ENCODE measurements around the gene TMEFF1. TPM values are rescaled to one million over a fixed set of nuclear protein-coding genes. Genes with fewer than 3 reads are reported as not detected.

The TMEFF1 gene
- total and polyA plus RNA-seq, 8 donors = 0.05 to 0.92 TPM; not detected in 6

DNA sequence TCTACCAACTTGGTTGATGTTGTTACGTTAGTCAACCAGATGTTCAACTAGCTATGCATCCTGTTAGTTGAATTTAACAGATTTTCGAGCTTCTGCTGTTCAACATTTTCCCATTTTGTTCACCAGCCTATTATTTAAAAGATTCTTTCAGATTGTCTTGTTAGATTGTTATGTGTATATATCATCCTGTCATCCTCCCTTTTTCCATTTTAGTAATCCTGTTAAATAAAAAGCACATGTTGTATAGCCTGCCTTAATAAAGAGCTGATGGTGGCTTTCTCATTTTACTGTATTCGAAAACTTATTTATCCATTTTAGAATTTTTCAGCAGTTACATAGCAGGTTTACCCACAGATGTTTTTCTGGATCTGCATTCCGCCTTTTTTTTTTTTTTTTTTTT is 4.3 kb downstream of the TMEFF1 start:
- intact Hi-C loops (cut with DNase I; ENCODE audit: low total_unique reads) = no loop called here
- Histone ChIP-seq H3K27ac (no peak overlapping the region), H3K36me3 (no peaks in the 10 kb centered on the region), H3K4me3 (no peak overlapping the region), H3K4me1 (peaks cover 9 to 18% (median 13%) of the 10 kb centered on the region in 4 donors), H3K9me3 (no peaks in the 10 kb centered on the region), H3K27me3 (peaks cover 0 to 24% (median 21%) of the 10 kb centered on the region in 3 donors)
- WGBS, 5 donors = 92 to 96% (median 94%) methylated on average over 4 of the region's 4 CpGs
- no peak for TF ChIP-seq POLR2A (IDR thresholded peaks at IDR 0.05)
- TF ChIP-seq POLR2AphosphoS5 (IDR thresholded peaks at IDR 0.05) = no peak
- TF ChIP-seq, protein P1, sequence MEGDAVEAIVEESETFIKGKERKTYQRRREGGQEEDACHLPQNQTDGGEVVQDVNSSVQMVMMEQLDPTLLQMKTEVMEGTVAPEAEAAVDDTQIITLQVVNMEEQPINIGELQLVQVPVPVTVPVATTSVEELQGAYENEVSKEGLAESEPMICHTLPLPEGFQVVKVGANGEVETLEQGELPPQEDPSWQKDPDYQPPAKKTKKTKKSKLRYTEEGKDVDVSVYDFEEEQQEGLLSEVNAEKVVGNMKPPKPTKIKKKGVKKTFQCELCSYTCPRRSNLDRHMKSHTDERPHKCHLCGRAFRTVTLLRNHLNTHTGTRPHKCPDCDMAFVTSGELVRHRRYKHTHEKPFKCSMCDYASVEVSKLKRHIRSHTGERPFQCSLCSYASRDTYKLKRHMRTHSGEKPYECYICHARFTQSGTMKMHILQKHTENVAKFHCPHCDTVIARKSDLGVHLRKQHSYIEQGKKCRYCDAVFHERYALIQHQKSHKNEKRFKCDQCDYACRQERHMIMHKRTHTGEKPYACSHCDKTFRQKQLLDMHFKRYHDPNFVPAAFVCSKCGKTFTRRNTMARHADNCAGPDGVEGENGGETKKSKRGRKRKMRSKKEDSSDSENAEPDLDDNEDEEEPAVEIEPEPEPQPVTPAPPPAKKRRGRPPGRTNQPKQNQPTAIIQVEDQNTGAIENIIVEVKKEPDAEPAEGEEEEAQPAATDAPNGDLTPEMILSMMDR (IDR thresholded peaks at IDR 0.05) = no peak
- no peak for TF ChIP-seq EP300 (IDR thresholded peaks at IDR 0.05)
- DNase-seq = no peak

DNA sequence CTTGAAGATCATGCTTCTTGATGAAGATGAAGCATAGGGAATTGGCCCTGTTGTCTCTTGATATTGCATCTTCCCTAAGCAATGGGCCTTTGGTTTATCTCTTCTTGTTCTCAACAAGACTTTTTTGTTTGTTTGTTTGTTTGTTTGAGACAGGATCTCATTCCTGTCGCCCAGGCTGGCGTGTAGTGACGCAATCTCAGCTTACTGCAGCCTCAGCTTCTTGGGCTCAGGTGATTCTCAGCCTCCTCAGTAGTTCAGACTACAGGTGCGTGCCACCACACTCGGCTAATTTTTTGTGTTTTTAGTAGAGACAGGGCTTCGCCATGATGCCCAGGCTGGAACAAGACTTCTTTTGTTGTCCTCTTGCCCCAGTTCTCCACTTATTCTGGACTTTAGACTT is 5.2 kb downstream of the TMEFF1 start:
- Histone ChIP-seq H3K9me3 (no peaks in the 10 kb centered on the region), H3K27me3 (peaks cover 0 to 19% (median 16%) of the 10 kb centered on the region in 3 donors), H3K4me3 (no peak overlapping the region), H3K4me1 (peaks cover 9 to 12% (median 11%) of the 10 kb centered on the region in 4 donors), H3K27ac (no peak overlapping the region), H3K36me3 (no peaks in the 10 kb centered on the region)
- DNase-seq = no peak
- TF ChIP-seq POLR2A (IDR thresholded peaks at IDR 0.05) (no peak), EP300 (IDR thresholded peaks at IDR 0.05) (no peak), POLR2AphosphoS5 (IDR thresholded peaks at IDR 0.05) (no peak)
- TF ChIP-seq, protein P1 (IDR thresholded peaks at IDR 0.05) = no peak
- intact Hi-C loops (cut with DNase I; ENCODE audit: low total_unique reads) = no loop called here
- 90 to 93% (median 92%) methylated on average over 6 of the region's 6 CpGs for WGBS, 5 donors

DNA sequence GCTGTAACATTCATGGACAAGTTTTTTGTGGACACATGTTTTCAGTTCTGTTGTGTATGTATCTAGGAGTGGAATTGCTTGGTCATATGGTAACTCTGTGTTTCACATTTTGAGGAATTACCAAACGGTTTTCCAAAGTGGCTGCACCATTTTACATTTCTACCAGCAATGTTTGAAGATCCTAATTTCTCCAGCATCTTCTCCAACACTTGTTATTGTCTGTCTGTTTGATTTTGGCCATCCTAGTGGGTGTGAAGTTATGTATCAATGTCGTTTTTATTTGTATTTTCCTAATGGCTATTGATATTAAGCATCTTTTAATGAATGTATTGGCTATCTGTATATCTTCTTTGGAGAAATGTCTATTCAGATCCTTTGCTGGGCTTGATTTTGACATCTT is 6.9 kb downstream of the TMEFF1 start:
- H3K36me3 ChIP-seq = no peaks in the 10 kb centered on the region
- H3K4me3 ChIP-seq = no peak overlapping the region
- 73 to 83% (median 78%) methylated on average over 2 of the region's 2 CpGs for WGBS, 5 donors
- intact Hi-C loops (cut with DNase I; ENCODE audit: low total_unique reads) = no loop called here
- no peak for TF ChIP-seq POLR2AphosphoS5 (IDR thresholded peaks at IDR 0.05)
- TF ChIP-seq POLR2A (IDR thresholded peaks at IDR 0.05) = no peak
- TF ChIP-seq, protein P1 (IDR thresholded peaks at IDR 0.05) = no peak
- TF ChIP-seq EP300 (IDR thresholded peaks at IDR 0.05) = no peak
- peaks cover 0 to 4% (median under 1%) of the 10 kb centered on the region in 3 donors for H3K27me3 ChIP-seq
- no peak for DNase-seq
- H3K27ac ChIP-seq = no peak overlapping the region
- no peaks in the 10 kb centered on the region for H3K9me3 ChIP-seq
- no peaks in the 10 kb centered on the region for H3K4me1 ChIP-seq

DNA sequence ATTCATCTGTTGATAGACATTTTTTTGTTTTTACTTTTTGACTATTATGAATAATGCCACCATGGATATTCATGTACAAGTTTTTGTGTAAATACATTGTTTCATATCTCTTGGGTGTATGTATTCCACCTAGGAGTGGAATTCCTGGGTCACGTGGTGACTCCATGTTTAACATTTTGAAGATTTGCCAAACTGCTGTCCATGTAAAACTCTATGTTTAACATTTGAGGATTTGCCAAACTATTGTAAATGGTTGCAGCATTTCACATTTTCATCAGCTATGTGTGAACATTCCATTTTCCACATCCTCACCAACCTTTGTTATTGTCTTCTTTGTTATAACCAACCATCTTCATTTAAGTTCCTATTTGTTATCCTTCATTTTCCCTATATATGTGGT is 12.2 kb downstream of the TMEFF1 start:
- whole genome bisulfite sequencing, 5 donors = 30 to 59% (median 44%) methylated on average over 1 of the region's 1 CpG
- no peak for DNase-seq

More for the DNA sequence above, 12.2 kb downstream of the TMEFF1 start:
- Histone ChIP-seq H3K36me3 (no peaks in the 10 kb centered on the region), H3K27me3 (no peaks in the 10 kb centered on the region), H3K4me1 (no peaks in the 10 kb centered on the region), H3K4me3 (no peak overlapping the region), H3K9me3 (no peaks in the 10 kb centered on the region), H3K27ac (no peak overlapping the region)
- intact Hi-C loops (cut with DNase I; ENCODE audit: low total_unique reads) = no loop called here
- no peak for TF ChIP-seq POLR2AphosphoS5 (IDR thresholded peaks at IDR 0.05)
- TF ChIP-seq, protein P1 (IDR thresholded peaks at IDR 0.05) = no peak
- TF ChIP-seq EP300 (IDR thresholded peaks at IDR 0.05) = no peak
- no peak for TF ChIP-seq POLR2A (IDR thresholded peaks at IDR 0.05)
